SK-MEL-5 (cell line): ENCODE results near the gene ATP9B. TPM values are rescaled to one million over a fixed set of nuclear protein-coding genes. Genes with fewer than 3 reads are reported as not detected.

ENCODE experiments used
- DNase-seq: peaks from one replicate; pipeline ENCODE4 v3.0.0-alpha.2; 2016; ENCODE audit warnings: low read depth, low spot score
- in situ Hi-C: cut with HindIII; loops from 2 replicates; pipeline ENCODE4 v1.10.0; 2016; ENCODE audit warnings: low sequenced_read_pairs, high pct_unique_total_duplicates, low pct_unique_long_range_greater_than_20kb
- total RNA-seq: library from RNA; depleted of rRNA; stranded (reverse); fragments of >200 nt; shearing (Covaris generic); gene quantifications from 2 replicates; pipeline ENCODE4 v1.2.3, GENCODE V29; 2014

The ATP9B gene
- total RNA-seq, 1 experiment from 2014 or later: 6.8 TPM

DNA sequence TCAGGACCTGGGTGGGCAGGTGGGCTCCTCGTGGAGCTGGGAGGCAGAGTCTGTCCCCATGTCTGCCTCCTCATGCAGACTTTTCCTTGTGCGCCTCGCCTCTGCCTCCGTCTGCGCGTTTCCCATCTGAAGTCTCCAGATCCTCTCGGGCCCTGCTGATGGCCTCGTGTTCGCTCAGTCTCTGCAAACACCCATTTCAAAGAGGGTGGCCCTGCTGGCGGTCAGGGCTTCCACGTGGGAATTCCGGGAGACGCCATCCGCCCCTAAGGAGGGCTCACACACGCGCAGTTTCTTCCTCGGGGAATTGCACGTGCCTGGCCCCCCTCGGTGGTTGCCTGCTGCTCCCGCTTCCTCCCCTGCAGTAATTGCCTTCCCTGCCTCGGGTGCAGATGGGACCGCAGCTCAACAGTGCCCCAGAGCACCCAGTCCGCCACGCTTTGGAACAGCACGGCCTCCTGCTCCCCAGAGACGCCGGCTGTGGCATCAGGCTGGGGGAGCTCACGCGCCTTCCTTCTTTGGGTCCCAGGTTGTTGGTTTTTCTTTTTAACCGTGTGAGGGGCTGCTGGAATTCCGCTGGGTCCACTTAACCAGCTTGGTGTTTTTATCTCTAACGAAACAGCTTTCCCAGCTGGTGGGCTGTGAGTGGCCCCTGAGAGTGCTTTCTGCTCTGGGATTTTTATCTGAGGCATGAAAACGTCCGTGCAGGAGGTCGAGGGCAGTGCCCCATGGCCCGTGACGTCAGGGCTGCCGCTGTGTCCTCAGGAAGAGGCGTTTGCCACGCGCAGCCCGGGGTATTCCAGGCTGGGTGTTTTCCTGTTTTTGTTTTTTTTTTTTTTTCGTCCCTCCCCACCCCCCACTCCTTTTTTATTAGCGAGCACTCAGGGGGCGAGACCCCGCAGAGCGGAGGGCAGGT lies 342.7 kb downstream of the ATP9B start:
- in situ Hi-C loops: no loop called here
- no peak for DNase-seq

DNA sequence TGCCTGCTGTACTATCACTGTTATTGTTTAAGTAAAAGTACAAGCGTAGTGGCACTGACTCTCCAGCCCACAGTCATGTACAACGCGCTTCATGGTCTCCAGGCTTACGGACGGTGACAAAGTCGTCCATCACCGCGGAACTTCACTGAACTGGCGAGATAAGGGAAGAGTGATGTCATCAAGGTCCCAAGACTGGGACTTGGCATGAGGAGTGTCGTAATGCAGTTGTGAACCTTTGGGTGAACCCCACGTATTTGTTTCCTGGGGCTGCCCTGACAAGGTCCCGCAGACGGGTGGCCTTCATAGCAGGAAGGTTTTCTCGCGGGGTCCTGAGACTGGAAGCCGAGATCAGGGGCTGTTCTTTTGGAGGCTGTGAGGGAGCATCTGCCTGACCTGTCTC lies 343.8 kb downstream of the ATP9B start:
- DNase-seq: no peak
- in situ Hi-C loops: no loop called here

DNA sequence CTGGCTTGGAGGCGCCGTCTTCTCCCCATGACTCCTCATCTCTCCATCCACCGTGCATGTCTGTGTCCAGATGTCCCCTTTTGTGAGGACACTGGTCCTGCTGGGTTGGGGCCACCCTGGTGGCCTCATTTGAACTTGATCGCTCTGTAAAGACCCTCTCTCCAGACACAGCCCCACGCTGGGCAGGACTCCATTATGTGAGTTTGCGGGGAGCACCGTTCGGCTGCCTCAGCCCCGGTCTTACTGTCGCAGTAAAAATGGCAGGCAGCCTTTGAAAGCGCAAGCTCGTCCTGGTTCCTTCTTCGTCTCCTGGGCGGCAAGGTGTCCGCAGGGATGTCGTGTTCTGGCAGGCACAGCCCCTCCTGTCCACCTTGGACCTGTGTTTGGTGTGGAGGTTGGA lies 344.2 kb downstream of the ATP9B start:
- no peak for DNase-seq
- in situ Hi-C loops: no loop called here

DNA sequence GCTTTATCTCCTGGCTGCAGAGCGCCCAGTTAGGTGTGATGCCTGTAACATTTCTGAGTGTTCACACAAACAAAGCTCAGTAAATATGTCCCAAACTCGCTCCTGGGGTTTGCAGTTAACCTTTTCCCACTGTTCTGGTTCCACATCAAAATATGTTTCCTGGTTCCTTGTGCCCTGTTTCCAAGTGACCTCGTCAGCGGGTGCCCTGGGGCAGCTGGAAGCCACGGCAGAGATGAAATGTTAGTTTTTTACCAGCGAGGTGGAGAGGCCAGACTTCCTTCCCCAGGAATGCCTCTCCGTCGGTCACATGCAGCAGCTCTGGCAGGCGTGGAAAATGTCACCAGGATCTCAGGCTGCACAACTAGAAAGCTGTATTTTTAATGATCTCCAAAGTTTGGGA lies 344.7 kb downstream of the ATP9B start:
- in situ Hi-C loops: no loop called here
- no peak for DNase-seq

DNA sequence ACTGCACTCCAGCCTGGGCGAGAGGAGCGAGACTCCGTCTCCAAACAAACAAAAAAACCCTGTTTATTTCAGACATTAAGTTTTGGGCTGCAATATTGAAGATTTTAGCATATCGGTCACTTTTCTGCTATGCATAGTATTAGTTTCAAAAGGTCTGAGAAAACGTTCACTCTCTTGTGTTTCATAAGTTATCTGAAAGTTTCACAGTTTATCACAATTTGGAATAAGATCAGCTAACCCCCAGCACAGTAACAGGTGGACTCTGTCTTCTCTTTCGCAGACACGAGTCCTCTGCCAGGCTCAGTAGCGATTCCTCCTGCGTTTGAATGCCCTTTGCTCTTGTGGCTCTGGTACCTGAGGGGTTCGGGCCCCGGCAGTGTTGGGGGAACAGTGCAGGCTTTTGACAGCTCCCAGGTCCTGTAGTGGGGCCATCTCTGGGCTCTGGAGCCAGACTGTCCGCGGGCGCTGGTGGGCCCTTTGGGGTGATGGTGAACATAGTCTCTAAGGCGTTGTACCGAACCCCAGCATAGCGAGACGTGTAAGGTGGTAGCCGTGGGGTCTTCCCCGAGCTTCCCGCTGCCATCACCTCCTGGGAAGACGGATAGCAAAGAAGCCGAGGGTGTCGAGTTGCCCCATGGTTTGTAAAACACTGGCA lies 347.0 kb downstream of the ATP9B start:
- in situ Hi-C loops: no loop called here
- no peak for DNase-seq

DNA sequence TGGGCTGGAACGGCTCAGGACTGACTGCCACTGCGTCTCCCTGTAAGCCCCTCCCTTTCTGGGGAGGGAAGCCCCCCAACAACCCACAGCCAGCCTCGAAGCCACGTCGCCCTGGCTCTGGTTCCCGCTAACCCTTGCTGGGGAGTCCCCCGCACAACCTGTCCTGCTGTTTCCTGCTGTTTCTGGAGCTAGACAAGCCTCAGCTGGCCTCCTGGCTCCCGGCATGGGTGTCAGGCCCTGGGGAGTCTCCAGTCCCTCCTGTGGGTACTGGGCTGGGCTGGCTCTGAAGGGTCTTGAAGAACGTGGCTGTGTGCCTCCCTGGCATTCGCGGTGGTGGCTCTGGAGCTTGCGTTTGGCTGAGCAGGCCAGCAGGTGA lies 347.5 kb downstream of the ATP9B start:
- DNase-seq: no peak
- in situ Hi-C loops: no loop called here

DNA sequence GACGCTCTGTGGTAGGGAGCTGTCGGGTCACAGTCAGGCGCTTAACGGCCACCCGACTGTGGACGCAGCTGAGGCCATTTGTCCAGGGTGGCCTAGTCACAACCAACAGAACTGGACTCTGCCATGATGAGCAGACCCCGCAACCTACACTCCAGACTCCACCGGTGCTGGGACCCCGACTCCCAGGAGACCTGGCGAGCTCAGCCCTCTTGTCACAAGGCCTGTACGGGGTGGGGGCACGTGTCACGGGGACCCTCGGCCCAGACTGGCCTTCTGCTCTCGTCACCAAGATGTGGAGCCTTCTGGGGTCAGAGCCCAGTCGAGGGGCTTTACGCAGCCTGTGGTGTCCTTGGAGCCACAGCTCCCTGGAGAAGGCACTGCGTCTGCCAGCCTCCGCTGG lies 349.0 kb downstream of the ATP9B start:
- no peak for DNase-seq
- in situ Hi-C loops: no loop called here

DNA sequence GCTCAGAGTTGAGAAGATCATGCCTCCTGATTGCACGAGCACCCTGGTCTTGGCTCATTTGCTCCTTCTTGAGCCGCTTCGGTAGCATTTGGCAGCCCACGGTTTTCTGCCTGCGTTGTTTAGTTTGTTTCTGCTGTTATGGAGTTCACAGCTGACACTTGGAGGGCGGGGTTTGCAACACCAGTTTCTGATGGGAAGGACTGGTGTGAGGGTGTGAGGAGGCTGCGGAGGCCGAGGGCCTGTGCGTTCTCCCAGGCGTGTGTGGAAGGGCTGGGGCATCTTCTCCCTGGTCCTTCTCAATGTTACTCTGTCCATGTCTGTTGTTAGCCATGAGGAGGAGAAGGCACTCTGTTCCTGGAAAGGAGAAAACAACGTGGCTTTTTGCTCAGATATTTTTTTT lies 349.4 kb downstream of the ATP9B start:
- in situ Hi-C loops: no loop called here

DNA sequence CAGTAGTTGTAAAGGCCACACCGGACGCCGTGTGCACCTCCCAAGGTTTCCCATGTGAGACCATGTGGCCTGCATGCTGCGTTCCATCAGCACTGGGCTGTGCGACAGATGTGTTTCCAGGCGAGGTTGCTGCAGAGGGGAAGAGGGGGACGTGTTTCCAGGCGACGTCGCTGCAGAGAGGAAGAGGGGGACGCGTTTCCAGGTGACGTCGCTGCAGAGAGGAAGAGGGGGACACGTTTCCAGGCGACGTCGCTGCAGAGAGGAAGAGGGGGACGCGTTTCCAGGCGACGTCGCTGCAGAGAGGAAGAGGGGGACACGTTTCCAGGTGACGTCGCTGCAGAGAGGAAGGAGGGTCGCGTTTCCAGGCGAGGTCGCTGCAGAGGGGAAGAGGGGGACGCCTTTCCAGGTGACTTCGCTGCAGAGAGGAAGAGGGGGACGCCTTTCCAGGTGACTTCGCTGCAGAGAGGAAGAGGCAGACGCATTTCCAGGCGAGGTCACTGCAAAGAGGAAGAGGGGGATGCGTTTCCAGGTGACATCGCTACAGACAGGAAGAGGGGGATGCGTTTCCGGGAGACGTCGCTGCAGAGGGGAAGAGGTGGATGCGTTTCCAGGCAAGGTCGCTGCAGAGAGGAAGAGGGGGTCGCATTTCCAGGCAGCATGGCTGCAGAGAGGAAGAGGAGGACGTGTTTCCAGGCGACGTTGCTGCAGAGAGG lies 351.0 kb downstream of the ATP9B start:
- in situ Hi-C loops: no loop called here
- DNase-seq: no peak

More for the DNA sequence above, 349.4 kb downstream of the ATP9B start:
- no peak for DNase-seq

DNA sequence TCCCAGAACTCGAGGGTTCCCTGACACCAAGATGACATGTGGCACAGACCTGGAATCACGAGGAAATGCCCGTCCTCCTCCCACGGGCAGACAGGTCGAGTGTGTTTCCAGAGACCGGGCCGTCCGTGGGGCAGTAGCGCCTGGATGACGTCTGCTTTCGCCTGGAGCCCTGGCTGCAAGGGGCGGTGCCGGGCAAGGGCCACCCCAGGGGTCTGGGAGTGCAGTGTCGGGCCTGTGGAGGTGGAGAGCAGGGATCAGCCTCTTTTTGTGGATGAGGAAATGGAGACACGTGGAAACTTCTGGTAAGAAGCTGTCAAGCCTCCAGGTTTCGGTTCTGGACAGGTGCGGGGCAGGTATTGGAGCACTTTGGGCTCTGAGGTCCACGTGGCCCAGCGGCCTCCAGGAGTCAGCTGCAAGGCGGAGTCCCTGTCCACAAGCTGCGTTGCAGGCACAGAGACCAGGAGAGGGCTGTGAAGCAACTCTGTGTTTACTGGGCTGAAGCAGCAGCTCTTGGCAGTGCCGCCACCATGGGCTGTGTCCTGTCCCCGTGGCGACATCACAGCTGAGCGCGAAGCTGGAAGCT lies 352.2 kb downstream of the ATP9B start:
- in situ Hi-C loops: no loop called here
- no peak for DNase-seq

DNA sequence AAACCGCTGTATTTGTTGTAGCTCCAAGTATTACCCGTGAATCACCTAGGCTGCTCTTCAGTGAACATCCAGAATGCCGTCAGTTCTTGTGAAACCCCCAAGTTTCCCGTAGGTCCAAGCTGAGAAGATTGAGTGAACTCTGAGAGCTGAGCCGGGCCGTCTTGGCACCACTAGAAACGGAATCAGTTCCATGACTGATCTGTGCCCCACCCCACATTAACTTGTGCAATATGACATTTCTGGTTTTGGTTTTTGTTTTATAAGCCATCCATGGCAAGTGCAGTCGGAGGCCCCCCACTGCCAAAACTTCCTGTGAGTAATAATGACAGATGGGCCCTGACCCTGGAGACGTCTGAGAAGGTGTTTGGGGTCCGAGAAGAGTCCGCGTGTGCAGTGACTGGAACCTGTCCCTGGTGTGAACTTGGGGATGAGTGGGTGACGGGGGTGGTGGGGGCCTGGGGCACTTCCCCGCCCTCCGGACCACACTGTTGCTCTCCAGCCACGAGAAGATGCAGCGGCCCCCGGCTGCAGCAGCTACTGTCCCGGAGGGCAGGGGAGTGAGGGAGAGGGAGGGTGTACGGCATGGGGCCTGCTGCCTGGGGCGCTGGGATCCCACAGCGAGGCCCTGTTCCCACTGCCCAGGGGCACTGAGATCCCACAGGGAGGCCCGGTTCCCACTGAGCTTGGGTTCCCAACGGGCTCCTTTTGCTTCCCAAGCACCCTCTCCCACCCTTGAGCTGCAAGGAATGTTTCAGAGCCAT lies 353.0 kb downstream of the ATP9B start:
- in situ Hi-C loops: no loop called here
- no peak for DNase-seq

DNA sequence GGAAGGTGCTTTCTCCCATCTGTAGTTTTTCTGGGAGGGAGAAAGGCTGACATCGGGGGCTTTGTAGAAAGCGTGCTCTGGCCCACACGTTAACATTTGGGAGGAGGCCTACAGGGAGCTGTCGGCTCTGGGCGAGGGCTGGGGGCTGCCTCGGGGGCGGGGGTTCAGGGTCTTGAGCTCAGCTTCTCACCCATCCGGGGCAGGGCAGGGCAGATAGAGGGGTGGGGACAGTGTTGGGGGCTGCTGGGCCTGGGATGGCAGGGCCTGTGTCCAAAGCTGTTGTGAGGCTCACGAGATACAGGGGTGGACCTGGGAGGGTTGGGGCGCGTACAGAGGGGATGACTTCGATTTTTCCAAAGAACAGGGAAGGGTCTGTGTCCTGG lies 353.6 kb downstream of the ATP9B start:
- in situ Hi-C loops: no loop called here
- no peak for DNase-seq

DNA sequence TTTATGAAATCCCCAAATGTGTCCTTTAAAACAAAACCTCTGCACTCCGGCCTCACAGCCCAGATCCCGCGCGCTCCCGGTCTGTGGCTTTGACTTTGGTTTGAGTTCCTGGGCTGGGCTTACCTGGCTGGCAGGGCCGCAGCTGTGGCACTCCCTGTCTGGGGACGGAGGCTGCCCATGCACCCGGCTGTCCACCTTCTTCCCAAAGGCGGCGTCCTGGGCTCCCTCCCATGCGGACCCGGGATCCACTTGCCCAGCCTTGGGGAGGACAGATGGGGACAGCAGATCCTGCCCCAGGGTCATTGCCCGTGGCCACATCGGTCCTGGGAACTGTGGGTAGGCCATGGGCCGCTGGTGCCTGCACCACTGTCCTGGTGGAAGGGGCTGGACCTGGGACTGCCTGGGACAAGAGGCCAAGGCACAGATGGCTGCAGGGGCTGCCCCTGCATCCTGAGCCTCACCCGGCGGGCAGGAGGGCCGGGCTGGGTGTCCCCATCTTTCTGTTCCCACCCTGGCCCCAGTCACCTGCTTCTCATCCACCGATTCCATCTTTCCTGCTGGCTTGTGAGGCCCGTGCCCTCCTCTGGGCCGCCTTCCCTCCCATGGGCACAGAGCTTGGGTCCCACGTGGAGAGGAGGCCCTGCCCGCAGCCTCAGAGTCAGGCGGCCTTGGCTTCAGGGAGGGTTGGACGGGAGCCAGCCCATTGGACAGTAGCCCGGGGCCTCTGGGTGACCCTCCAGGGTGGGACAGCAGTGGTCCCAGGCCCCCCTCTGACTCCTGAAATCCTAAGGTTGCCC lies 354.2 kb downstream of the ATP9B start:
- DNase-seq: no peak
- in situ Hi-C loops: no loop called here

DNA sequence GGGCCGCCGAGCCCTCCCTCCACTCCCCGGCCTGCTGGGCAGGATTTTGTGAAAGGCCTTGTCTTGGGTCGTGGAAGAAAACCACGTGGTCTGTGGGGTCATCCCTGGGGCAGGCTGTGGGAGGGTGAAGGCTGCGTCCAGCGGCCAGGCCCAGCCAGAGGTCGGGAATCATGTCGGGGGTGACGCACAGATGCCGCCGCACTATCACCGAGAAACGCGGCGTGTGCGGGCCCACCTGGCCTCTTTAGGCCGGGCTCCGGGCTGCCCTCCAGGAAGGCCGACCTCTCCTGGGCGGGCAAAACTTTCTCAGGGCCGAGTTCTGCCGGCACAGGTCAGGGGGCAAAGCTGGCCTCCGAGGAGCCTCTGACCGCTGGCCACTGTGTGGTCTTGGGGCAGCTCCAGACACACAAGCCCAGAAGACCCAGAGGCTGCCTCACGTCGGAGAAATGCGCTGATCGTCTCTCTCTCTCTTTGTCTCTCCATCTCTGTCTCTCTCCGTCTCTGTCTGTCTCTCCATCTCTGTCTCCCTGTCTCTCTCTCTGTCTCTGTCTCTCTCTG lies 354.9 kb downstream of the ATP9B start:
- DNase-seq: no peak
- in situ Hi-C loops: no loop called here

DNA sequence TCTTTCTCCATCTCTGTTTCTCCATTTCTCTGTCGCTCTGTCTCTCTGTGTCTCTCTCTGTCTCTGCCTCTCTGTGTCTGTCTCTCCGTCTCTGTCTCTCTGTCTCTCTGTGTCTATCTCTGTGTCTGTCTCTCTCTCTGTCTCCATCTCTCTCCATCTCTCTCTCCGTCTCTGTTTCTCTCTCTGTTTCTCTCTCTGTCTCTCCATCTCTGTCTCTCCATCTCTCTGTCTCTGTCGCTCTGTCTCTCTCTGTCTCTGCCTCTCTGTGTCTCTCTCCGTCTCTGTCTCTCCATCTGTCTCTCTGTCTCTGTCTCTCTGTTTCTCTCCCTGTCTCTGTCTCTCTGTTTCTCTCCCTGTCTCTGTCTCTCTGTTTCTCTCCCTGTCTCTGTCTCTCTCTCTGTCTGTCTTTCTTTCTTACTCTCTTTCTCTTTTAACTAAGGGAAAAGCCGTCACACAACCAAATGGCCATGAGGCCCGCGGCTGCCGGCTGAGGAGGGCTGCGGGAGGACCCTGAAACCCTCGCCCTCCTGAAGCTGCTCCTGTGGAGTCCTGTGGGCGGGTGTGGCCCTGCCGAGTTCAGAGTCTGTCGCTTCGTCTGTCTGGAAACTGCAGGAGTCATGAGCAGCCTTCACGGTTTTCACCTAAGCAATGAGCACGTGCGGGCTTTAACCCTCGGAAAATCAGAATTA lies 355.8 kb downstream of the ATP9B start:
- no peak for DNase-seq
- in situ Hi-C loops: no loop called here

DNA sequence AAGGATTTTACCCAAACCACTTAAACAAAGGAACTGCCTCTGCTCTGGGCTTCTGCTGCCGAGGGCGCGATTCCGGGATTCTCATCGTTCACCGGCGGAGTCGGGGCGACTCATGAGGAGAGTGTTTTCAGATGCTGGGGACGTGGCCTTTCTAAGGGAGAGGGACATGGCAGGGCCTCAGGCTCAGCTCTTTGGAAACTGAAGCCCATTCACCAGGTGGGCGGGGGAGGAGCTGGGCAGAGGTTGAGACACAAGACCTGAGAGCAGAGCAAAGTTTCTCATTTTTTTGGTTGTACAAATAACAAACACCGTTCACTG lies 356.3 kb downstream of the ATP9B start:
- no peak for DNase-seq
- in situ Hi-C loops: no loop called here
